ENCODE data around the gene TMEM63A. TPM values are rescaled to one million over a fixed set of nuclear protein-coding genes. Genes with fewer than 3 reads are reported as not detected.
A peak's percentile ranks its signal among the peaks of the same experiment; 100 is the strongest.

The TMEM63A gene
- total and polyA plus RNA-seq, 2 of the 13 experiments (the other 11 are each of a cell fraction or from before 2014, with no cell fraction given), result 23.9 to 53.3 TPM

GRCh38 chr1:225825078-225825477 lies 57.1 kb downstream of the TMEM63A start (continued):
- no peak for TF ChIP-seq ZNF124 (CRISPR knock-in tag; IDR thresholded peaks at IDR 0.05)
- TF ChIP-seq CHCHD3 (CRISPR knock-in tag; IDR thresholded peaks at IDR 0.05), result no peak
- TF ChIP-seq ZNF501 (CRISPR knock-in tag; IDR thresholded peaks at IDR 0.05), result peak; percentile 75; the same call in 1 of the 2 replicates
- TF ChIP-seq, protein P1, sequence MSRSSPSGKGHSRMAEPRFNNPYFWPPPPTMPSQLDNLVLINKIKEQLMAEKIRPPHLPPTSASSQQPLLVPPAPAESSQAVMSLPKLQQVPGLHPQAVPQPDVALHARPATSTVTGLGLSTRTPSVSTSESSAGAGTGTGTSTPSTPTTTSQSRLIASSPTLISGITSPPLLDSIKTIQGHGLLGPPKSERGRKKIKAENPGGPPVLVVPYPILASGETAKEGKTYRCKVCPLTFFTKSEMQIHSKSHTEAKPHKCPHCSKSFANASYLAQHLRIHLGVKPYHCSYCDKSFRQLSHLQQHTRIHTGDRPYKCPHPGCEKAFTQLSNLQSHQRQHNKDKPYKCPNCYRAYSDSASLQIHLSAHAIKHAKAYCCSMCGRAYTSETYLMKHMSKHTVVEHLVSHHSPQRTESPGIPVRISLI (CRISPR knock-in tag; IDR thresholded peaks at IDR 0.05; ENCODE audit: borderline replicate concordance), result no peak
- TF ChIP-seq, protein P2, sequence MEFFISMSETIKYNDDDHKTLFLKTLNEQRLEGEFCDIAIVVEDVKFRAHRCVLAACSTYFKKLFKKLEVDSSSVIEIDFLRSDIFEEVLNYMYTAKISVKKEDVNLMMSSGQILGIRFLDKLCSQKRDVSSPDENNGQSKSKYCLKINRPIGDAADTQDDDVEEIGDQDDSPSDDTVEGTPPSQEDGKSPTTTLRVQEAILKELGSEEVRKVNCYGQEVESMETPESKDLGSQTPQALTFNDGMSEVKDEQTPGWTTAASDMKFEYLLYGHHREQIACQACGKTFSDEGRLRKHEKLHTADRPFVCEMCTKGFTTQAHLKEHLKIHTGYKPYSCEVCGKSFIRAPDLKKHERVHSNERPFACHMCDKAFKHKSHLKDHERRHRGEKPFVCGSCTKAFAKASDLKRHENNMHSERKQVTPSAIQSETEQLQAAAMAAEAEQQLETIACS (CRISPR knock-in tag; IDR thresholded peaks at IDR 0.05), result no peak
- TF ChIP-seq ZNF724P (CRISPR knock-in tag; IDR thresholded peaks at IDR 0.05; ENCODE audit: borderline replicate concordance), result no peak
- no peak for TF ChIP-seq FOXA1 (IDR thresholded peaks at IDR 0.05)
- peak; percentile 68 for TF ChIP-seq FOXA1 (CRISPR knock-in tag; IDR thresholded peaks at IDR 0.05)
- no peak for TF ChIP-seq GABPB1 (CRISPR knock-in tag; IDR thresholded peaks at IDR 0.05)
- peak; percentile 32; the same call in 1 of the 2 replicates for TF ChIP-seq GFI1 (CRISPR knock-in tag; IDR thresholded peaks at IDR 0.05; ENCODE audit: borderline replicate concordance)
- no peak for TF ChIP-seq RAD21 (CRISPR knock-in tag; IDR thresholded peaks at IDR 0.05)
- TF ChIP-seq ZNF264 (CRISPR knock-in tag; IDR thresholded peaks at IDR 0.05), result peak; percentile 70; the same call in 1 of the 2 replicates
- TF ChIP-seq FOXK2 (IDR thresholded peaks at IDR 0.05), result no peak
- peak; percentile 90; the same call in 1 of the 2 replicates for TF ChIP-seq MTA1 (CRISPR knock-in tag; IDR thresholded peaks at IDR 0.05; ENCODE audit: borderline replicate concordance)
- TF ChIP-seq MAZ (IDR thresholded peaks at IDR 0.05; ENCODE audit: borderline replicate concordance, low read depth, low read length), result no peak
- TF ChIP-seq MAZ (CRISPR knock-in tag; IDR thresholded peaks at IDR 0.05; ENCODE audit: low read depth), result peak; percentile 78
- no peak; the same call in 1 of the 2 replicates for TF ChIP-seq SIX4 (CRISPR knock-in tag; IDR thresholded peaks at IDR 0.05)
- no peak for TF ChIP-seq RARG (CRISPR knock-in tag; IDR thresholded peaks at IDR 0.05; ENCODE audit: low read depth)
- TF ChIP-seq, protein P3, sequence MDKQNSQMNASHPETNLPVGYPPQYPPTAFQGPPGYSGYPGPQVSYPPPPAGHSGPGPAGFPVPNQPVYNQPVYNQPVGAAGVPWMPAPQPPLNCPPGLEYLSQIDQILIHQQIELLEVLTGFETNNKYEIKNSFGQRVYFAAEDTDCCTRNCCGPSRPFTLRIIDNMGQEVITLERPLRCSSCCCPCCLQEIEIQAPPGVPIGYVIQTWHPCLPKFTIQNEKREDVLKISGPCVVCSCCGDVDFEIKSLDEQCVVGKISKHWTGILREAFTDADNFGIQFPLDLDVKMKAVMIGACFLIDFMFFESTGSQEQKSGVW (CRISPR knock-in tag; IDR thresholded peaks at IDR 0.05; ENCODE audit: borderline replicate concordance), result no peak
- TF ChIP-seq ZBTB7B (CRISPR knock-in tag; IDR thresholded peaks at IDR 0.05), result peak; percentile 59; the same call in 1 of the 2 replicates
- TF ChIP-seq RFXAP (CRISPR knock-in tag; IDR thresholded peaks at IDR 0.05; ENCODE audit: borderline replicate concordance), result peak; percentile 81; the same call in 1 of the 2 replicates
- peak; percentile 44 for TF ChIP-seq ZFP36 (IDR thresholded peaks at IDR 0.05; ENCODE audit: borderline replicate concordance, low read depth, low read length, partially characterized antibody)
- no peak for TF ChIP-seq ZBTB26 (CRISPR knock-in tag; IDR thresholded peaks at IDR 0.05; ENCODE audit: borderline replicate concordance)
- TF ChIP-seq ZNF143 (CRISPR knock-in tag; IDR thresholded peaks at IDR 0.05), result no peak
- TF ChIP-seq ZNF709 (CRISPR knock-in tag; IDR thresholded peaks at IDR 0.05), result no peak
- TF ChIP-seq ZFP1 (CRISPR knock-in tag; IDR thresholded peaks at IDR 0.05), result 0 out of 2 replicates have a peak, but pooled peaks have one; percentile 18
- no peak for TF ChIP-seq CCDC6 (CRISPR knock-in tag; IDR thresholded peaks at IDR 0.05)

Measured in HepG2 (cell line).